GM21576 (cell line): ENCODE measurements around the gene PRKRIP1.
"Not testable (repeated sequence)": the region's sequence is repeated elsewhere in the genome, so short reads cannot be mapped to it uniquely, and the experiment has no call there.

Experiments used
- ATAC-seq: cut with Tn5 transposase; IDR thresholded peaks from one replicate; pipeline ENCODE4 v1.9.1; 2021; ENCODE audit warnings: mild to moderate bottlenecking, moderate library complexity; ENCODE audit not compliant: unreplicated experiment

PRKRIP1 gene

GRCh38 chr7:102455596-102455995 is 59.4 kb downstream of the PRKRIP1 start:
- ATAC-seq: no peak

- no peak for ATAC-seq
Observed at GRCh38 chr7:102456327-102456726, 60.2 kb downstream of the PRKRIP1 start.

GRCh38 chr7:102457352-102457924 is 61.3 kb downstream of the PRKRIP1 start:
- no peak for ATAC-seq

GRCh38 chr7:102459221-102459844 is 63.2 kb downstream of the PRKRIP1 start:
- ATAC-seq: no peak

- ATAC-seq: no peak
Observed at GRCh38 chr7:102460467-102460866, 64.3 kb downstream of the PRKRIP1 start.

- no peak for ATAC-seq
Observed at GRCh38 chr7:102463841-102464576, 67.8 kb downstream of the PRKRIP1 start.

GRCh38 chr7:102464577-102465280 is 68.6 kb downstream of the PRKRIP1 start, which contains the start of the genes ALKBH4 and LRWD1:
Gene ALKBH4, minus strand, starts transcription at chr7:102464863. Its CDS starts 27 bp downstream, at chr7:102464836.
Gene LRWD1, plus strand, starts transcription at chr7:102464984. Its CDS starts 97 bp downstream, at chr7:102465081.
- ATAC-seq: peak; percentile 77

- ATAC-seq: no peak
Observed at GRCh38 chr7:102466097-102466496, 69.9 kb downstream of the PRKRIP1 start.

- no peak for ATAC-seq
Observed at GRCh38 chr7:102467581-102468477, 71.7 kb downstream of the PRKRIP1 start.

GRCh38 chr7:102468478-102469350 is 72.6 kb downstream of the PRKRIP1 start:
- no peak for ATAC-seq

GRCh38 chr7:102469351-102469971 is 73.3 kb downstream of the PRKRIP1 start:
- no peak for ATAC-seq

GRCh38 chr7:102469972-102470825 is 74.0 kb downstream of the PRKRIP1 start:
- no peak for ATAC-seq

GRCh38 chr7:102471791-102472125 is 75.6 kb downstream of the PRKRIP1 start:
- ATAC-seq: no peak

- no peak for ATAC-seq
Observed at GRCh38 chr7:102472126-102473041, 76.2 kb downstream of the PRKRIP1 start.

- no peak for ATAC-seq
Observed at GRCh38 chr7:102473271-102473991, 77.3 kb downstream of the PRKRIP1 start.

- ATAC-seq: not testable (repeated sequence)
Observed at GRCh38 chr7:102474116-102474515, 78.0 kb downstream of the PRKRIP1 start.
